Lung (tissue), 12 donors: ENCODE data around the gene KDM2B. TPM values are rescaled to one million over a fixed set of nuclear protein-coding genes. Genes with fewer than 3 reads are reported as not detected.

Experiments
- ATAC-seq: fragments of 200-7000 bp; cut with Tn5 transposase; one replicate; pipeline ENCODE4 v1.9.1; 2020; ENCODE audit warnings: moderate number of reproducible peaks; ENCODE audit not compliant: insufficient read depth, low FRiP score
- DNase-seq, 3 donors: peaks; one replicate each; pipeline ENCODE4 v3.0.0-alpha.2; 2013 to 2017
- H3K27ac ChIP-seq, 2 donors: one replicate each; pipeline ENCODE4 v1.5.1; 2013; ENCODE audit warnings: mild to moderate bottlenecking in 2 of 2, moderate library complexity in 2 of 2, control low read depth in 1 of 2, inconsistent platforms in 1 of 2, low read depth in 1 of 2, low read length in 1 of 2
- H3K27me3 ChIP-seq, 3 donors: one replicate each; pipeline ENCODE4 v1.5.1; 2013; ENCODE audit warnings: low read length in 2 of 3; ENCODE audit not compliant: control insufficient read depth in 3 of 3, insufficient read depth in 3 of 3
- H3K36me3 ChIP-seq, 4 donors: one replicate each; pipeline ENCODE4 v1.5.1; 2013; ENCODE audit warnings: low read length in 4 of 4, mild to moderate bottlenecking in 1 of 4, moderate library complexity in 1 of 4; ENCODE audit not compliant: control insufficient read depth in 4 of 4, insufficient read depth in 4 of 4
- H3K4me1 ChIP-seq, 5 donors: one replicate each; pipeline ENCODE4 v1.5.1; 2013; ENCODE audit warnings: low read length in 5 of 5, mild to moderate bottlenecking in 2 of 5, moderate library complexity in 1 of 5; ENCODE audit not compliant: control insufficient read depth in 5 of 5, insufficient read depth in 5 of 5
- H3K4me3 ChIP-seq: one replicate; pipeline ENCODE4 v1.5.1; 2013; ENCODE audit warnings: mild to moderate bottlenecking, control low read depth, moderate library complexity
- H3K9ac ChIP-seq, 2 donors: one replicate each; pipeline ENCODE4 v1.5.1; 2013; ENCODE audit warnings: low read length in 2 of 2, control low read depth in 1 of 2; ENCODE audit not compliant: insufficient read depth in 1 of 2
- H3K9me3 ChIP-seq, 4 donors: one replicate each; pipeline ENCODE4 v1.5.1; 2013; ENCODE audit warnings: low read length in 3 of 4, mild to moderate bottlenecking in 1 of 4, moderate library complexity in 1 of 4; ENCODE audit not compliant: control insufficient read depth in 4 of 4, insufficient read depth in 3 of 4
- CTCF ChIP-seq: IDR thresholded peaks from 2 replicates; pipeline ENCODE4 v1.5.1; 2012; ENCODE audit warnings: mild to moderate bottlenecking; ENCODE audit errors: control extremely low read depth, extremely low read depth
- WGBS, 2 donors: extraction: QIAGEN DNeasy Blood & Tissue Kit; methylation state at CpG; one replicate each; pipeline ENCODE4 v1.1.7; 2013; 5-methylcytosine and 5-hydroxymethylcytosine counted together
- polyA plus RNA-seq, 2 donors: library from polyadenylated mRNA; stranded (reverse); fragments of 200-250 nt; gene quantifications; one replicate each; pipeline ENCODE4 v1.2.1, GENCODE V29; 2013
- total RNA-seq, 2 donors: library from RNA; depleted of rRNA in 1 of 2; stranded (reverse); fragments of >200 nt in 1 of 2; gene quantifications; one replicate each; pipeline ENCODE4 v1.2.1, GENCODE V29; 2014 to 2021
- donor health status: control.
- donor health status: control.
- donor health status: Bipolar disorder and iron deficiency.
- donor health status: healthy.
- donor health status: DM: yes; HTN: yes; CAD: no.

Gene KDM2B
- total and polyA plus RNA-seq, 4 donors: 13.8 to 44.5 (median 24.6) TPM

DNA sequence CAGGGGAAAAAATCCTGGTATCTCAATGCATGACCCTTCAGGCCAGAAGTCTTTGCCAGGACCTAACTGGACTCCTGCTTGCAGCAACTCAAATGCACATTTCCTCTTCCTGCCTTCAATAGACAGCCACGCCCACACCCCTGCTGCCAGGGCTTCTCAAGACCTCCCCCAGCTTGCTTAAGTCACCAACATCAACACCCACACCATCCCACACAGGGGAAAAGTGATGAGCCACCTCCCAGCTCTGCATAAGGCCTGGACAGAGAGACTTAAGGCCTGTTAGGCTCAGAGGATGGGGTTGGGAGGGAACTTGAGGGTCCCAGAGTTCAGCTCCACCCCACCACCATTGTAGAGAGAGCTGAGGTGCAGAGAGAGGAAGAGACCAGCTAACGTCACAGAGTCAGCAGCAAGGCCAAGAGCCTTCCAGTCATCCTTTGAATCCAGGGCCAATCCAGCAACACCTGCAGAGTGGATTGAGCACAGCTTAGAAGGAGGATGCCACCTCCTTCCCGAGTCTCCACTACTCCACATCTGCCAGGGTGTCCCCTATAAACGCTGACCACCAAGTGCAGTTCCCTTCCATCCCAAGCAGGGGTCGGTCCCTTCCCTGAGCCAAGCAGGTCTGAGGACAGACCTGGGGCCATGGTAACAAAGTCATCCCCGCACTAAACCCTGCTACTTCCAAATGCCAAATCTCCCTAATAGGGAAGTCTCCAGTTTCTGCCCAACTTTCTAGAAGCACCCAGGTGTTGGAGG, 50.0 kb downstream of the KDM2B start:
- peak; percentile 68 for ATAC-seq
- Histone ChIP-seq H3K9ac (no peak overlapping the region), H3K9me3 (no peaks in the 10 kb centered on the region), H3K4me3 (no peak overlapping the region), H3K27ac (peak overlapping the region; percentile 17 to 85), H3K4me1 (peaks cover 3 to 37% (median 21%) of the 10 kb centered on the region in 5 donors), H3K36me3 (peaks cover 0 to 8% (median 7%) of the 10 kb centered on the region in 4 donors), H3K27me3 (no peaks in the 10 kb centered on the region)
- 59 to 68% methylated on average over 6 of the region's 6 CpGs for WGBS, 2 donors
- peak; percentile 66 to 88 (median 75) for DNase-seq
- no peak for TF ChIP-seq CTCF

GRCh38 chr12:121529184-121529583, 51.6 kb downstream of the KDM2B start:
- Histone ChIP-seq H3K36me3 (peaks cover 0 to 15% (median 7%) of the 10 kb centered on the region in 4 donors), H3K4me1 (peaks cover 3 to 23% (median 17%) of the 10 kb centered on the region in 5 donors), H3K9ac (no peak overlapping the region), H3K27ac (no peak overlapping the region), H3K27me3 (no peaks in the 10 kb centered on the region), H3K4me3 (no peak overlapping the region), H3K9me3 (no peaks in the 10 kb centered on the region)
- no peak for DNase-seq
- 93% methylated on average over 7 of the region's 7 CpGs for WGBS, 2 donors
- no peak for ATAC-seq
- TF ChIP-seq CTCF: no peak

DNA sequence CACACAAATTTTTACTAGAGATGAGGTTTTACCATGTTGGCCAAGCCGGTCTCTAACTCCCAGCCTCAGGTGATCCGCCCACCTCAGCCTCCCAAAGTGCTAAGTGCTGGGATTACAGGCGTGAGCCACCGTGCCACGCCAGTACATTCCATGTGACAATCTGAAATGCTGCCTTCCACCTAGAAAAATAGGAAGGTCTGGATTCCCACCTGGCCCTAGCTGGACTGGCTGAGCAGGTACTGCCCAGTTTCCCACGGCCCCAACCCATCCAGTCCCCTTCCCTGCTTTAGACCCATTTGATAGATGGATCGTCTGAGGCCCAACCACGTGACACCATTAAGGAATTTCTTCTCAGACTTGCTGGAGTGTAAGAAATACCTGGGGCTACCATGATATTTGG, 55.4 kb downstream of the KDM2B start:
- ATAC-seq: no peak
- H3K9ac ChIP-seq: no peak overlapping the region
- no peak overlapping the region for H3K4me3 ChIP-seq
- no peak overlapping the region for H3K27ac ChIP-seq
- WGBS, 2 donors: 96 to 98% methylated on average over 8 of the region's 8 CpGs
- TF ChIP-seq CTCF: no peak
- H3K9me3 ChIP-seq: no peaks in the 10 kb centered on the region
- no peaks in the 10 kb centered on the region for H3K27me3 ChIP-seq
- peaks cover 0 to 19% (median 5%) of the 10 kb centered on the region in 4 donors for H3K36me3 ChIP-seq
- peaks cover 0 to 4% (median 0%) of the 10 kb centered on the region in 5 donors for H3K4me1 ChIP-seq
- no peak for DNase-seq
